Endodermal cell (in vitro differentiated cells): Measurements from ENCODE around the gene PLA2G2C. TPM values are rescaled to one million over a fixed set of nuclear protein-coding genes. Genes with fewer than 3 reads are reported as not detected.

ENCODE experiments used
- DNase-seq: peaks from one replicate; pipeline ENCODE4 v3.0.0-alpha.2; 2017
- H3K27ac ChIP-seq: 2 replicates; pipeline ENCODE4 v1.5.1; 2013; ENCODE audit warnings: mild to moderate bottlenecking, low read depth, low read length, moderate library complexity
- H3K27me3 ChIP-seq: 2 replicates; pipeline ENCODE4 v1.6.1; 2013; ENCODE audit warnings: mild to moderate bottlenecking, low read length, moderate library complexity; ENCODE audit not compliant: insufficient read depth, control insufficient read depth, poor library complexity, severe bottlenecking
- H3K36me3 ChIP-seq: 2 replicates; pipeline ENCODE4 v1.7.0; 2013; ENCODE audit warnings: mild to moderate bottlenecking, low read length, moderate library complexity; ENCODE audit not compliant: control insufficient read depth, insufficient read depth
- H3K4me1 ChIP-seq: one replicate; pipeline ENCODE4 v1.7.0; 2013; ENCODE audit warnings: low read length; ENCODE audit not compliant: control insufficient read depth, insufficient read depth
- H3K4me3 ChIP-seq: 2 replicates; pipeline ENCODE4 v1.5.1; 2013; ENCODE audit warnings: mild to moderate bottlenecking, low read length, moderate library complexity
- H3K9ac ChIP-seq: 2 replicates; pipeline ENCODE4 v1.6.1; 2013; ENCODE audit warnings: mild to moderate bottlenecking, low read length, moderate library complexity; ENCODE audit not compliant: poor library complexity, severe bottlenecking; ENCODE audit errors: extremely low read depth
- H3K9me3 ChIP-seq: 2 replicates; pipeline ENCODE4 v1.6.1; 2013; ENCODE audit warnings: mild to moderate bottlenecking, low read length, moderate library complexity; ENCODE audit not compliant: control insufficient read depth
- H3K27ac Mint-ChIP-seq: 2 replicates; pipeline ENCODE4 v1.8.0; 2020; ENCODE audit warnings: mixed read lengths
- H3K27me3 Mint-ChIP-seq: 2 replicates; pipeline ENCODE4 v1.8.0; 2021; ENCODE audit warnings: mild to moderate bottlenecking, mixed read lengths; ENCODE audit not compliant: insufficient read depth
- H3K36me3 Mint-ChIP-seq: 2 replicates; pipeline ENCODE4 v1.8.0; 2020; ENCODE audit warnings: low read depth, mixed read lengths
- H3K4me1 Mint-ChIP-seq: 2 replicates; pipeline ENCODE4 v1.8.0; 2020; ENCODE audit warnings: mixed read lengths
- H3K4me3 Mint-ChIP-seq: 2 replicates; pipeline ENCODE4 v1.8.0; 2020; ENCODE audit warnings: mild to moderate bottlenecking, moderate library complexity, mixed read lengths
- H3K9me3 Mint-ChIP-seq: 2 replicates; pipeline ENCODE4 v1.8.0; 2020; ENCODE audit warnings: mild to moderate bottlenecking, mixed read lengths
- CTCF ChIP-seq: fragments of 200-600 bp; sonication (generic); conservative IDR thresholded peaks from 2 replicates; pipeline ENCODE4 v1.5.0; 2021; ENCODE audit warnings: antibody characterized with exemption, mild to moderate bottlenecking
- WGBS, 2 experiments: methylation state at CpG; one replicate each; pipeline versions ENCODE4 v1.1.5 to v1.1.7; 2013; ENCODE audit warnings: missing lambda C conversion rate in 2 of 2, mixed read lengths in 1 of 2; ENCODE audit not compliant: insufficient coverage in 1 of 2, insufficient read length in 1 of 2; 5-methylcytosine and 5-hydroxymethylcytosine counted together
- total RNA-seq, 2 donors: library from RNA; stranded (reverse); fragmentation: NEBNext Ultra II Directional in 1 of 2; extraction: Animal tissue kit (Norgen Biotek cat#: 25700) in 1 of 2; gene quantifications; 2 replicates in 1 of 2; 3 replicates in 1 of 2; pipeline ENCODE4 v1.2.1, GENCODE V29; 2021

Gene PLA2G2C
- total RNA-seq, 2 donors from 2014 or later, result not detected

GRCh38 chr1:20207546-20207945, 21.2 kb upstream of the PLA2G2C start:
- DNase-seq, result no peak
- Mint-ChIP-seq H3K27ac (no peak overlapping the region), H3K9me3 (no peaks in the 10 kb centered on the region), H3K27me3 (peaks cover 20% of the 10 kb centered on the region), H3K36me3 (no peaks in the 10 kb centered on the region), H3K4me1 (peaks cover 3% of the 10 kb centered on the region), H3K4me3 (no peak overlapping the region)
- H3K9me3 ChIP-seq, result no peaks in the 10 kb centered on the region
- H3K27me3 ChIP-seq, result peaks cover 6% of the 10 kb centered on the region
- H3K9ac ChIP-seq, result no peak overlapping the region
- 88 to 92% methylated on average over 3 to 4 of the region's 4 CpGs for WGBS, 2 experiments
- H3K27ac ChIP-seq, result no peak overlapping the region
- H3K36me3 ChIP-seq, result no peaks in the 10 kb centered on the region
- no peak for TF ChIP-seq CTCF
- no peaks in the 10 kb centered on the region for H3K4me1 ChIP-seq
- no peak overlapping the region for H3K4me3 ChIP-seq

- H3K4me1 ChIP-seq, result peaks cover 6% of the 10 kb centered on the region
- Mint-ChIP-seq H3K27me3 (peaks cover 11% of the 10 kb centered on the region), H3K36me3 (no peaks in the 10 kb centered on the region), H3K4me3 (no peak overlapping the region), H3K4me1 (peaks cover 24% of the 10 kb centered on the region), H3K27ac (no peak overlapping the region), H3K9me3 (no peaks in the 10 kb centered on the region)
- H3K9ac ChIP-seq, result no peak overlapping the region
- no peaks in the 10 kb centered on the region for H3K27me3 ChIP-seq
- H3K27ac ChIP-seq, result no peak overlapping the region
- 85 to 88% methylated on average over 4 to 5 of the region's 5 CpGs for WGBS, 2 experiments
- no peak for DNase-seq
- H3K36me3 ChIP-seq, result no peaks in the 10 kb centered on the region
- H3K9me3 ChIP-seq, result no peaks in the 10 kb centered on the region
- no peak for TF ChIP-seq CTCF
- no peak overlapping the region for H3K4me3 ChIP-seq
These were observed 15.8 kb upstream of the PLA2G2C start for GRCh38 chr1:20202166-20202565.

- Histone ChIP-seq H3K4me1 (peaks cover 6% of the 10 kb centered on the region), H3K4me3 (no peak overlapping the region), H3K27me3 (no peaks in the 10 kb centered on the region), H3K36me3 (no peaks in the 10 kb centered on the region), H3K9me3 (no peaks in the 10 kb centered on the region), H3K27ac (no peak overlapping the region), H3K9ac (no peak overlapping the region)
- DNase-seq, result no peak
- Mint-ChIP-seq H3K4me3 (no peak overlapping the region), H3K9me3 (no peaks in the 10 kb centered on the region), H3K36me3 (no peaks in the 10 kb centered on the region), H3K4me1 (peaks cover 24% of the 10 kb centered on the region), H3K27ac (no peak overlapping the region), H3K27me3 (peaks cover 11% of the 10 kb centered on the region)
- 73 to 96% methylated on average over 1 to 2 of the region's 2 CpGs for WGBS, 2 experiments
- TF ChIP-seq CTCF, result no peak
These were observed 14.6 kb upstream of the PLA2G2C start for GRCh38 chr1:20200966-20201365.
